NCI-H2196 treated with DMSO at 0.1 percent for 48 hours (cell line): ENCODE measurements around the gene GARNL3.

ENCODE experiments used
- DNase-seq: peaks from one replicate; lab custom pipeline; 2025; ENCODE audit not compliant: unreplicated experiment; lab: John Stamatoyannopoulos, UW

Gene GARNL3

GRCh38 chr9:127264462-127265219, at the start of gene GARNL3:
GARNL3 (plus strand) TSS chr9:127264774; CDS start chr9:127264878, 104 bp downstream.
- DNase-seq, result no peak

GRCh38 chr9:127215268-127216209, 49.0 kb upstream of the GARNL3 start:
- no peak for DNase-seq

- DNase-seq, result no peak
Observed at GRCh38 chr9:127216210-127216887, 48.2 kb upstream of the GARNL3 start.

- DNase-seq, result no peak
Observed at GRCh38 chr9:127216888-127217217, 47.7 kb upstream of the GARNL3 start.

GRCh38 chr9:127218818-127219217, 45.8 kb upstream of the GARNL3 start:
- no peak for DNase-seq

GRCh38 chr9:127219520-127219919, 45.1 kb upstream of the GARNL3 start:
- DNase-seq, result no peak

GRCh38 chr9:127221695-127222094, 42.9 kb upstream of the GARNL3 start:
- DNase-seq, result no peak

GRCh38 chr9:127222388-127223095, 42.0 kb upstream of the GARNL3 start:
- no peak for DNase-seq

GRCh38 chr9:127223266-127223665, 41.3 kb upstream of the GARNL3 start:
- no peak for DNase-seq

GRCh38 chr9:127223810-127224177, 40.8 kb upstream of the GARNL3 start:
- no peak for DNase-seq

GRCh38 chr9:127224178-127224882, 40.2 kb upstream of the GARNL3 start:
- peak; percentile 81 for DNase-seq

- peak; percentile 90 for DNase-seq
Observed at GRCh38 chr9:127224883-127225739, 39.5 kb upstream of the GARNL3 start.

GRCh38 chr9:127225801-127226625, 38.6 kb upstream of the GARNL3 start:
- DNase-seq, result no peak

GRCh38 chr9:127229691-127230417, 34.7 kb upstream of the GARNL3 start:
- DNase-seq, result no peak

GRCh38 chr9:127231666-127232065, 32.9 kb upstream of the GARNL3 start:
- no peak for DNase-seq

- DNase-seq, result no peak
Observed at GRCh38 chr9:127232833-127233549, 31.6 kb upstream of the GARNL3 start.

- no peak for DNase-seq
Observed at GRCh38 chr9:127233550-127233949, 31.0 kb upstream of the GARNL3 start.
